HG03025 (cell line): ENCODE data around the gene LMTK3.

Source experiments
- ATAC-seq: cut with Tn5 transposase; IDR thresholded peaks from one replicate; pipeline ENCODE4 v1.9.1; 2021; ENCODE audit warnings: mild to moderate bottlenecking, moderate library complexity; ENCODE audit not compliant: unreplicated experiment, low FRiP score

The LMTK3 gene

DNA sequence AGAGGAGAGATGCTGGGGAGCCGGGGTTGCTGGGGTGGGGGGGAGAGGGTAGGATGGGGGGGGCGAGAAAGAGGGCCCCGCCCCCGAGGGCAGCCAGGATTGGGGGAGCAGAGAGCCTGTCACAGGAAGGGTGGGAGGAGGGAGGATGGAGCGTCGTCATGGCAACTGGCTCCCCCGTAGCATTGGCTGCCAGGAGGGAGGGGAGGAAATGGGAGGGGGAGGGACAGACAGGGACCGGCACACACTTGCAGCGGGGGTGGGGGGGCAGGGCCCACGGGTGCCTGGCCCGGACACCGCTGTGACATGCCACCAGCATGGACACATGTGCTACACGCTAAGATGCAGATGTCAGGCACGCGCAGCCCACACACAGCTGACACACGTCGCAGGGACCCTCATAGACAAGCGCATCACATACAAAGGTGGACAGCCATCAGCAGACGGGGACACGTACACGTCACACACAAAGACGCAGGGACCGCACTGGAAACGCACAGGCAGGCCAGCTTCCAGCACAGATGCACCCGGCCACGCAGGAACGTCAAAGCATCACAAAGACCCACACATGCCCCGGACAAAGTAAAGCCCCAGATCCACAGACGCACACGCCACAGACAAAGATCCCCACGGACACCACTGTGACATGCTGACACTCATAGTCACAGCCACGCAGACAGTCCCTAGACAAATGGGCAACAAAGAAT, at the start of gene LMTK3:
Gene LMTK3 (minus strand): TSS at position 36 of the 704 bp plus-strand sequence. CDS start 259 bp downstream, outside the sequence.
- no peak for ATAC-seq

- no peak for ATAC-seq
These were observed 49.8 kb upstream of the LMTK3 start for GRCh38 chr19:48561412-48561811.

GRCh38 chr19:48560095-48560530, 48.5 kb upstream of the LMTK3 start:
- ATAC-seq, result no peak

DNA sequence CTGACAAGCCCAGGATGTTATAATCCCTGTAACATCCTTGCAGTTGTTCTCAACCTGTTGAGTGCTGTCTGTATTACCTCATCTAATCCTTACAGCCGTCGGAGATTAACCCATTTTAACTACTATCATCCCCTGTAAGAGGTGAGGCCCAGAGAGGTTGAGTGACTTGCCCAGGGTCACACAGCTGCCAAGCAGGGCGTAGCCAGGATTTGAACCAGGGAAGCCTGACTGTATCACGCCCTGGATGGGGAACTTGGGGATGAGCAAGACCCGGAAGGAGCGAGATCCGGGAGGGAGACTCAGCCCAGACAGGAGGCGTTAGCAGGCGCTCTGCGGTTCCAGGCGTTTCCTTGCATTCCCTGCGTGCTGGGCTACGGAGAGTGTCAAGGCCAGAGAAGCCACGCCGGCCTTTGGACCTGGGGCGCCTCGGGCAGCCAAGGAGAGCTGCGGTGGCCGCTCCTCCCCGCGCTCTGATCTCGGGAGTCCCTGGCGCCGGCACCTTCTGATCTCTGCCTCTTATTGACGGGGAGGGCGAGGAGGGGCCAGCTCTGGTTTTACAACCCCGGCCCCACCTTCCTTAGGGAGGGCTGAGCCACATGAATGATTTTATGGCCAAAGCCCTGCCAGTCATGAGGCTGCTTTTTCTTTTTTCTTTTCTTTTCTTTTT, 46.5 kb upstream of the LMTK3 start:
- no peak for ATAC-seq

- ATAC-seq, result no peak
These were observed 45.2 kb upstream of the LMTK3 start for GRCh38 chr19:48556825-48557224.

GRCh38 chr19:48556163-48556562, 44.5 kb upstream of the LMTK3 start:
- no peak for ATAC-seq

- ATAC-seq, result no peak
These were observed 42.9 kb upstream of the LMTK3 start for GRCh38 chr19:48554385-48555091.

DNA sequence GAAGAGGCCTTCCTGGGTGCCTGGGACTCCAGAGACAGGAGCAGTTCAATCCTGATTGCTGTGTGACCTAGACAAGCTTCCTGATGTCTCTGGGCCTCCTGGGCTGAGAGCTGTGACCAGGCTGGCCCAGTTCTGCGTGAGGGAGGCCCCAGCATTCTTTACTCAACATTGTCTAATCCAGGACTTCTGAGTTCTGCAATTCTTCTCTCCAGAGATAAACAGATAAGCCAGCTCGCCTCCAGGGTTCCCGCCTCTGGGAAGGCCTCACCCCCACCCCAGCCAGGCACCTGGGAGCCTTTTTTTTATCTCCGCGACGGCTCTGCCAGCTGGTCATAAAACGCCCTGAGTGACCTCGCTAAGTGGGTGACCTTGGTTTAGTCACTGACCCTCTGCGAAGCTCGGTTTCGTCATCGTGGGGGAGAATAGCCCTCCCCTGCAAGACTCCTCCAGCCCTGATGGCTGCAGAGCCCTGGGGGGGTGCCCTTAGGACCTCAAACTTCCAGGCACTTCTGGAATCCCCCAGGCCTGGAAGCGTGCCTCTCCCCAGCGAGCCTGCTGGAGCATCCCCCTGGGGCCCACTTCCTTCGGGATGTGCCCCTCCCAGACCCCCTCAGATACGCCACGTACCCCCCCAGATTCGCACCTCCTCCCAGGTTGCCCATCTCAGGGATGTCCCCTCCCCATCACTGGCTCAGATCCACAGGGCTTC, 42.2 kb upstream of the LMTK3 start:
- ATAC-seq, result no peak

GRCh38 chr19:48552406-48553322, 41.0 kb upstream of the LMTK3 start:
- no peak for ATAC-seq

- ATAC-seq, result no peak
These were observed 40.0 kb upstream of the LMTK3 start, which contains the start of gene SULT2B1 for GRCh38 chr19:48551437-48552302. SULT2B1 (plus strand) TSS chr19:48552172; CDS start chr19:48552253, 81 bp downstream.

DNA sequence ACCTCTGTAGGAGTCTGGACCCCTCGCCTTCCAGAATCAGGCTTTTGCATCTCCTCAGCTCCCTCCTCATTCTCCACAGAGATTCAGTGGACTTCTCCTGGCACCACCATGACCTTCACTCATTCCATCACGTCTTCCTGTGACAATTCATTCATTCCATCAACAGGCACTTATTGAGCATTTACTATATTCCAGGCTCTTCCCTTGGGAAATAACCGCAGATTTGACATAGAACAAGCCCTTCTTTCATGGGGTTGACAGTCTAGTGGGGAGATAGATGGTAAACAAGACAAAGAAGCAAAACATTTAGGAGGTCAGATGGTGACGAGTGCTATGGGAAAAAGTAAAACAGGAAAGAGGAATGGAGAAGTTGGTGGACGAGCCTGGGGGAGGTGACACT, 37.7 kb upstream of the LMTK3 start:
- ATAC-seq, result no peak

GRCh38 chr19:48548253-48548911, 36.7 kb upstream of the LMTK3 start:
- ATAC-seq, result no peak

DNA sequence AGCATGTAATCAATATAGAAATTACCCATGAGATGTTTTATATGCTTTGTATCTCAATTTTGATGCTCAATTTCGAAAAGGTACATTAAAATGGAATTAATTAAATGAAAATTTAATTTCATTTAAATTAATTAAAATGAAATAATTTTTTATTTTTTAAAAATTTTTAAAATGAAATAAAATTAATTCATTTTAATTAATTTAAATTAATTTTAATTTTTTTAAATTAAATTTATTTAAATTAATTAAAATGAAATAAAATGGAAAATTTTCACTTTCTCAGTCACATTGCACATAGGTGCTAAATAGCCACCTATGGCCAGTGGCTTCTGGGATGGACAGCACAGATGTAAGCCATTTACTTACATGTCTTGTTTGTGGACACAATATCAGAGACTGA, 36.1 kb upstream of the LMTK3 start:
- ATAC-seq, result no peak

DNA sequence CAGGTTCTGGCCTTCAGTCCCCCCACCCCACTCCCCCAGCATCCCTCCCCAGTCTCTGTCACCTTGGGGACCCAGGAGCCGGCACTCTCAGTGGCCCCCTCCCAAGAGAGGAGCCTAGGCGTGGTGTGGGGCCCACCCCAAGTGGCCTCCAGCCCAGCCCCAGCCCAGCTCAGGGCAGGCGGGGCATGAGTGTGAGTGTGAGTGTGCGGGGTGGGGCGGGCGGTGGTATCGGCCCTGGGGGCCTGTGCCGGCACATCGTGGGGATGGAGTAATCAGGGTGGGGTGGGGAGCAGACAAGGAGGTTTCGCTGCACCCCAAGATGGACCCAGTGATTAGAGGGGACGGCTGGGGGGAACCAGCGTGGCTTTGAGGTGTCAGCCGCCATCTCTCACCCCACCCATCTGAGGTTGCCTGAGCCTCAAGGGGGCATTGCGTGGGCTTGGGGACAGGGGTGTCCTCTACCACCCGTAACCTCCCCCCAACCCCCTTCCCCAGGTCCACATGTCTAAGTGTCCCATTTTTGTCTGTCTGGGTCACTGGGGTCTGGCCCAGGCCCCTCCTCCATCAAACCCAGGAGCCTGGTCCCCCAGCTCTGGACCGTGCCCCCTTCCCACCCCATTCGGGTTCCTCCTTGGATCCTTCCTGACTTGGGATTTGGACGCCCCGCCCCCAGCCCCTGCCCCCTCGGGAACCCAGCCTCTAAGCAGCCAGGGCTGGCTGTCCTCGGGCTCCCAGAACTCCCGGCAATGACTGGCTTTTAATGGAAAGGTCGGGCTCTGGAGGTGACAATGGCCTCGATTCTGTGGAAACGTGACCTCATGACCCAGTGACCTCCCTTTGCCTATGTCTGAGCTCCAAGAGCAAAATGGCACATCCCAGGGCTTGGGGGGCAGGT, 33.5 kb upstream of the LMTK3 start:
- ATAC-seq, result no peak

DNA sequence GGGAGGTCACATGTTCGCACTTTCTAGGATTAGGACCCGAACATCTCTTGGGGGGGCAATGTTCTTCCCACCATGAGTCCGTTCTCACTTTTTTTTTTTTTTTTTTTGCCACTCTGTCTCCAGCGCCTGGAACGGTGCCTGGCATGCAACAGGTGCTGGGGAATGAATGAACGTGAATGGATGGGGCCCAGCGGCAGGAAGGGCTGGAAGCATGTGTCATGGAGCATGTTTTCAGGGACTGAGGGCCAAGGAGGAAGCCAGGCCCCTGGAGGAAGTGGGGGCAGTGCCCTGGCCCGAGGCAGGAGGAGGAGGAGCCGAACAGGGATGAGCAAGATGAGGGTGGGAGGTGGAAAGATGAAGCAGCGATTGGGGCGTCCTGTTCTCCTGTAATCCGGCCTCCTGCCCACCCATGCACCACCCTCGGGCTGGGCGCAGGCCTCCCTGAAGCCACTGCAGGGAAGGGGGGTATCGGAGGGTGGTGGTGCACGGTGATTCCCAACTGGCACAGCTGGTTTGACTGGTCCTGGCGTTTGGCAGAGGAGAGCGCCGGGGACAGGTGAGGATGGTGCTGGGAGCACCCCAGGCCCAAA, 31.6 kb upstream of the LMTK3 start:
- ATAC-seq, result no peak

DNA sequence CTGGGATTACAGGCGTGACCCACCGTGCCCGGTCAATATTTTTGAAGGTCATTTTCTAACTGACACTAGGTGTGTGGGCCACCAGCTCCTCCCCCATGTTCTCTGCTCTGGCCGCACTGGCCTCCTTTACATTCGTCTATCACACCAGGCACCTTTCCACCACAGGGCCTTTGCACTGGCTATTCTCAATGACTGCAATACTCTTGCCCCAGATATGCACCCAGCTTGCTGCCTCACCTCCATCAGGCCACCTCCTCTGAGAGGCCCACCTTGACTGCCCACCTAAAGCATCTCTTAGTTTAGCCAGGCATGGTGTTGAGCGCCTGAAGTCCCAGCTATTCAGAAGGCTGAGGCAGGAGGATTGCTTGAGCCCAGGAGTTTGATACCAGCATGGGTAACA, 30.2 kb upstream of the LMTK3 start:
- no peak for ATAC-seq

GRCh38 chr19:48540110-48540509, 28.5 kb upstream of the LMTK3 start:
- no peak for ATAC-seq
